Ureter (tissue), 1 donor: ENCODE measurements around the gene THOC2. TPM values are rescaled to one million over a fixed set of nuclear protein-coding genes. Genes with fewer than 3 reads are reported as not detected.
"Not testable (repeated sequence)": the region's sequence is repeated elsewhere in the genome, so short reads cannot be mapped to it uniquely, and the experiment has no call there.

ENCODE experiments used
- DNase-seq: peaks from one replicate; pipeline ENCODE4 v3.0.0-alpha.2; 2020; ENCODE audit warnings: low spot score
- total RNA-seq: library from RNA; stranded (reverse); gene quantifications from one replicate; pipeline ENCODE4 v1.2.4, GENCODE V29; 2023
- donor health status: DM: yes; HTN: yes; CAD: no.

Gene THOC2
- total RNA-seq, 1 donor from 2014 or later: 108 TPM

- DNase-seq: not testable (repeated sequence)
These were observed 2.3 kb upstream of the THOC2 start for GRCh38 chrX:123735137-123735536.

GRCh38 chrX:123734079-123734478 is 1.2 kb upstream of the THOC2 start:
- DNase-seq: not testable (repeated sequence)

GRCh38 chrX:123731987-123732669 is 724 bp downstream of the THOC2 start:
- DNase-seq: no peak

- no peak for DNase-seq
These were observed 1.4 kb downstream of the THOC2 start for GRCh38 chrX:123731258-123731986.

GRCh38 chrX:123728554-123728953 is 4.3 kb downstream of the THOC2 start:
- no peak for DNase-seq

- no peak for DNase-seq
These were observed 4.8 kb downstream of the THOC2 start for GRCh38 chrX:123728016-123728415.

- DNase-seq: not testable (repeated sequence)
These were observed 10.7 kb downstream of the THOC2 start for GRCh38 chrX:123722193-123722592.

- DNase-seq: no peak
These were observed 12.4 kb downstream of the THOC2 start for GRCh38 chrX:123720486-123720885.

- DNase-seq: no peak
These were observed 19.0 kb downstream of the THOC2 start for GRCh38 chrX:123713841-123714240.

- no peak for DNase-seq
These were observed 19.4 kb downstream of the THOC2 start for GRCh38 chrX:123713434-123713833.

- not testable (repeated sequence) for DNase-seq
These were observed 21.7 kb downstream of the THOC2 start for GRCh38 chrX:123711201-123711600.

GRCh38 chrX:123704781-123705180 is 28.1 kb downstream of the THOC2 start:
- DNase-seq: no peak

- DNase-seq: no peak
These were observed 33.8 kb downstream of the THOC2 start for GRCh38 chrX:123698979-123699520.

- no peak for DNase-seq
These were observed 36.5 kb downstream of the THOC2 start for GRCh38 chrX:123696334-123696733.

- no peak for DNase-seq
These were observed 37.6 kb downstream of the THOC2 start for GRCh38 chrX:123695242-123695641.

- DNase-seq: no peak
These were observed 41.1 kb downstream of the THOC2 start for GRCh38 chrX:123691776-123692175.

- DNase-seq: no peak
These were observed 44.3 kb downstream of the THOC2 start for GRCh38 chrX:123688524-123688923.

- DNase-seq: no peak
These were observed 47.6 kb downstream of the THOC2 start for GRCh38 chrX:123685232-123685631.

- DNase-seq: no peak
These were observed 50.7 kb downstream of the THOC2 start for GRCh38 chrX:123682186-123682585.

GRCh38 chrX:123679733-123680460 is 53.0 kb downstream of the THOC2 start:
- DNase-seq: not testable (repeated sequence)

- DNase-seq: no peak
These were observed 57.7 kb downstream of the THOC2 start for GRCh38 chrX:123675154-123675553.

GRCh38 chrX:123673813-123674212 is 59.0 kb downstream of the THOC2 start:
- no peak for DNase-seq
